GM18517 (cell line): ENCODE results near the gene RRP12.
"Not testable (repeated sequence)": the region's sequence is repeated elsewhere in the genome, so short reads cannot be mapped to it uniquely, and the experiment has no call there.

Experiments
- ATAC-seq: cut with Tn5 transposase; IDR thresholded peaks from one replicate; pipeline ENCODE4 v1.9.1; 2021; ENCODE audit warnings: mild to moderate bottlenecking, moderate library complexity; ENCODE audit not compliant: unreplicated experiment

Gene RRP12

DNA sequence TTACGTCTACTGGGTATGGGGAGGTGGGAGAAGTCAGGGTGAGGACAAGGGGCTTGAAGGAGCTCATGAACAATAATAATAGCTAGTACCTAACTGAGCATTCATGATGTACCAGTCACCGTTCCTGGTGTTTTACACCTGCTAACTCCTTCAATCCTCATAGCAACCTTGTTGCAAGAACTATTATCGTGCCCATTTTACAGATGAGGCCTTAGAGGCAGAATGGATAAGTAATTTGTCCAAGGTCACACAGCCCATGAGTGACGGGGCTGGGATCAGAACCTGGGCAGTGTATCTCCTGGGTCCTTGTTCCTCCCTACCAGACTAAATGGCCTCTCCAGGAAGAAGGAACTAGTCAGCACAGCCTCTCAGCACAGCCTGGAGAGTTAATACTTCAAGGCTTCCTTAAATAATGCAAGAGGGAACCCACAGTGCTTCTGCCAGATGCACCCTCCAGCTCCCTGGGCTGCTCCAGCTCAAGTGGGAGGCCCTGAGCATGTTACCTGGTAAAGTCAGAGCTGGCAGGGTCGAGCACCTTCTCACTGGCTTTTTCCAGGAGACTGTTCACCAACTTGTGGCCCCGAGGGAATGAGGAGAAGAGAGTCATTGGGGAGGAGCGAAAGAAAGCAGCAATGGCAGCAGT lies 28.8 kb downstream of the RRP12 start:
- ATAC-seq = no peak

DNA sequence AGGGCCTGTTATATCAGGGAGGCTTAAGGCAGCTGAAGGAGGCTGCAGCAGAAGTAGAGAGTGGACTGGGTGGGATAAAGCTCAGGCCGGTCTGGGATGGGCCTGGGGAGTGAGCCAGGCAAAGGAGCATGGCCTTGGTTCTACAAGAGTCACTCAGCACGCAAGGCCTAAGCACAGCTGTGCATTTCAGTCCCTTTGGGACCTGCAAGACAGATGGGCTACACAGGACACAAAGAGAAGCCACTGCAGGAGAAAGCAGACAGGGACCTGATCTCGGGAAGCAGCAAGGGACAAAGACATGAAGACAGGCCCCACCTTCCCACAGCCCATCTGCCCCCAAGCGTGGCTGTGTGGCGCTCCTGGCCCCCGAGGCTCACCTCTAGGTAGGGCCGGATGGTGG lies 29.4 kb downstream of the RRP12 start:
- ATAC-seq = no peak

DNA sequence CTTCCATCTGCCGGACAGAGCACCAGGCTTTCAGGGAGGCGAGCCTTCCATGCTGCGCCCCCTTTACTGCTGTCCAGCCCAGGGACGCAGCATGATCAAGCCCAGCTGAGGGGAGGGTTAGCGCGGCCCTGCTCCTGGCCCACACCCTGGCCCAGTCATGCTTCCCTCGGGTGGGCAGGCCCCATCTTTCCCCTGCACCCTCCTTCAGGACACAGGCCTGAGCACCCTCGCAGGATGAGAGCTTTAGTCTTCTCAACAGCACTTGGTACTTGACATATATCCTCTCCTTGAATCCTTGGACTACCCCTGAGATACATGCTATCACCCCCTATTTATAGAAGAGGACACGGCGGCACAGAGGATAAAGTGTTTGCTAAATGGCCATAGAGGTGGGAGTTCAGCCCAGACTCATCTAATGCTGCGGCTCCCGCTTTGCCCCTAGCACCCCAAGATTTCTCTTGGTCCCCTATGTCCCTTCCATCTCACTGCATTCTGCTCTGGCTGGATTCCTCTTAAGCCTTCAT lies 34.0 kb downstream of the RRP12 start:
- no peak for ATAC-seq

DNA sequence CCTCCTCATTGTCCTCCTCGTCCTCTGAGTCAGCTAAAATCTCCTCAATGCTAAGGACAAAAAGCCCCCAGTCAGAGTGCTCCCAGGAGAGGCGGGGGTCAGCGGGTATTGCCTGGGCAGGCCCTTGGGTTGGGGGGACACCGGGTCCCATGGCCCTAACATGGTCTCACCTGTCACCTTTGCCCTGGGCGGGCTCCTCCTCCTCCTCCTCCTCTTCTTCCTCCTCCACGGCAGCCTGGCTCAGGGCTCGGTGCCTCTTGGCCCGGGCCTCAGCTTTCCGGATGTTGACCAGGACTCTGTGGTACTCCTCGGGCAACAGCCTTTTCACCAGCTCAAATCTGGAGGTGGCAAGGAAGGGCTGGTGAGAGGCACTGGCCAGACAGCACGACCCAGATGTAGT lies 34.6 kb downstream of the RRP12 start:
- no peak for ATAC-seq

DNA sequence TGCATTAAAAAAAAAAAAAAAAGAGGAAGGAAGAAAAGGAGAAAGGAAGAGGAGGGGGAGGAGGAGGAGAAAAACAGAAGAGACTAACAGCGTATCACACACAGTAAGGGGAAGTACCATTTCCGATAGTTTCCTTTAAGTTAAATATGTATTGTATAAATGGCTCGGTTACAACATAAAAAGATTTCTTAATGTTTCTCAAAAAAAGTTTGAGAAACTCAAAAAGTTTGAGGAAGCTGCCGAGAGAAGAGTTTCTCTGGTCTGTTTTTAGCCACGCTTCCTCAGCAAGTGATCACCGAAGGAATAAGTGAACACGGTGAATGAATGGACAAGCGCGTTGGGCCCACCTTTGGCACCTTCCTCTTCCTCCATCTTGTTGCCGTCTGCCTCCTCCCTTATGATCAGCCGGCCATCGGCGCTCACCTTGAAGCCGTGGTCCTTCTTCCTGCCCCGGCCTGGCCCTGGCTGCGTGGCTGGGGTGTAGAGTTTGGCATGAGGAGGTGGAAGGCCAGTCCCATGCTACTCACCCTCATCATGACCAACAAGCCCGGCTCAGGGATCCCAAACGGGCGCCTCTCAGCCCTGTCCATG lies 35.3 kb downstream of the RRP12 start:
- no peak for ATAC-seq

DNA sequence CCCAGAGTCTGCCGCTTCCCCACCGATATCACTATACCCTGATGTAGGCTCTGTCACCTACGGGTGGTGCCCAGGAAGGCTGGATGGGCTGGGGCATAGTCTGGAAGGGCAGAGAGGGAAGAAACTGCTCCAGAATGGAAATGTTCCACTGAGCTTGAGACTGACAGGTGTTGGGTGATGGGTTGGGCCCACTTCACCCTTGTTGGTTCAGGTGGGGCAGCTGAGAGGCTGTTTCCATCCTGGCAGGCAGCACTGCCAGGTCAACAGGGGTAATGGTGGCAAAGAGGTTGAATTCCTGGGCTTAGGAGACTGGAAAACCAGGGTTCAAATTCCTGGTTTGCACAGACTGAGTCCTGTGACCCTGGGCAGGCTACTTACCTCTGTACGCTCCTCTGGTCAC lies 38.1 kb downstream of the RRP12 start:
- no peak for ATAC-seq

DNA sequence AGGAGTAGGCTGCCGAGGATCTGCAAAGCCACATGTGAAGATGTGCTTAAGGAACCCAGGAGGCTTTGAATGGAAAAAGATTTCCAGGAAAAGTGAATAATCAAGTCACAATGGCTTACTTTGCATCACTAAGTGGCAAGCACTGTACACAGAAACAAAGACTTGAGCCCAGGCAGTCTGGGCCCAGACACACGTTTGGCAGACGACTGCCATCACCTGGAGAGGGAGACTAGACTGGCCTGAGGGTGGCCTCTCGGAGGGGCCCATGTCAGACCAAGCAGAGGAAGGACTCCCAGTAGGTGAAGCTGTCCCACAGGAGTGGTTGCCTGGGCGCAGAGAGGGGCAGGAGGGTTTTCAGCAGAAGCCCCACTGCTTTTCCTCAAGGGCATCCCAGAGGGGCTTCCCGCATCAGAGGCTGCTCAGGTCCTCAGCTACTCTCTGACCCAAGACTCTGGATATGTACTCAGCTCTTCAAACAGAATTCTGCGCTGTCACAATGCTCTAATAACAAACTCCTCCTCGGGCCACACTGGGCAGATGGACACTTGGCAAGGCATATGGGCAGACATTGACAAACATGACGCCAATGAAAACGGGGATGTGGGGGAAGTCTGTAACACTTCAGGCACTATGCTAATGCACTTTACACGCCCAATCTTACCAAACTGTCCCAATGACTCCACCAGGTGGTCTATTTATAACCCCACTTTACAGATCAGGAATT lies 38.7 kb downstream of the RRP12 start:
- no peak for ATAC-seq

DNA sequence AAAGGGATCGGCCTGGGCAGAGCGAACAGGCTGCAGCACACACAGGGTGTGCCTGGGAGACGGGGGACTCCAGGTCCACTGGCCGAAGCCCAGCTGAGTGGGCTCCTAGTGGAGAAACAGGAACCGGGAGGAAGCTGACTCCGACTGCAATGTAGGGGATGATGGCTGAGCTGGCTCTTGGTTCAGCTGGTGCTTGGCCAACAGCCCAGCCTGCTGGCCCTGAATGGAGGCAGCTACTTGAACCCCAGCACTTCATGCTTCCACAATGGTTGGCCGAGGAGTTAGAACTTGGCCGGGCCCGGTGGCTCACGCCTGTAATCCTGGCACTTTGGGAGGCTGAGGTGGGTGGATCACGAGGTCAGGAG lies 39.6 kb downstream of the RRP12 start:
- no peak for ATAC-seq

DNA sequence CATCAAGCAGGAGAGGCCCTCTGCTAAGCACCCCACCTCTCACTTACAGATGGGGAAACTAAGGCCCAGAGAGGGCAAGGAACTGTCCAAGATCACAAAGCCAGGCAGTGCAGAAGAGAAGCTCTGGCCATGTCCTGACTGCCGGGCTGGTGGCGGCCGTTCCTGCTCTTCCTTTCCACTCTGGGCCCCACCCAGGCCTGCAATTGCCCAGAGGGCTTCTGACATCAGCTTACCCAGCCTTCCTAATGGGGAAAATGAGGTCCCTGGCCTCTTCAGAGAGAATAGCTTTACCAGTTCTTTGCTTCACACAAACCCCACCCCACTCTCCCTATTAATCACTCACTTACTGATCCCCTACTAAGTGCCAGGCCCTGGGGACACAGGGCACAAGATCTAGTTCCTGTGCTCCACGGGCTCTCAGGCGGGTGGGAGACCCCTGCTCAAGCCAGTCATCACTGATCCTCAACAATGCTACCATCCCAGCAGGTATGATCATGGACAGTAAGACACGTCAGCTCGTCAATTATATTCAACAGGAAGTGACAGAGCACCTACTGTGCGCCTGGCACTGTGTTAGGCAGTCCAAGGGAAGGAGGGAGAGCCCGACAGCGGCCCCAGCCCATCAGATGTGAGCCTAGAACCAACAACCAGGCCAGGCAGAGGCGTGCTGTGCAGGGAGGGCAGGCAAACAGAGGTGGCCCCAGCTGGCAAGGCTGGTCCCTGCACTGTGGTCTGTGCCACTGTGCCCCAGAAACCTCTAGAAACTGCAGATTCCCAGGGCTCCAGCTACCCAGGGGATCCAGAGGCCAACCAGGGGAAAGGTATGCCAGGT lies 40.2 kb downstream of the RRP12 start:
- no peak for ATAC-seq

DNA sequence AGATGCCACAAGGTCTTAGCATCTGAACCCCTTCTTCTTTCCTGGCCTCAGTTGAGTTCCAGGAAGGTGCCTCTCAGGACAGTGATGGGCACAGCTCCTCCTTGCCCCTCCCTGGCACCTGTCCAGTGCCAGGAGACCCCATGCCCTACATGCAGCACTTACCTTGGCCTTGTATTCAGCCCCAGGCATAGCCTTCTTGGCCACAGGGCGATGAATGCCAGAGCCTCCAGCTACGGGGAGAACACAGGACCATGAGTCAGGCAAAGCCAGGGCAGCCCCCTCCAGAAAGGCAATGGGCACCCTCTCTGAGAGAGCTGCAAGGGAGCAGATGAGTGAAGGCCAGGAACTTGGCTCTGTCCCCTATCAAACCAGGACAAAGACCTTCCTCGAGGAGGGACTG lies 42.4 kb downstream of the RRP12 start:
- no peak for ATAC-seq

DNA sequence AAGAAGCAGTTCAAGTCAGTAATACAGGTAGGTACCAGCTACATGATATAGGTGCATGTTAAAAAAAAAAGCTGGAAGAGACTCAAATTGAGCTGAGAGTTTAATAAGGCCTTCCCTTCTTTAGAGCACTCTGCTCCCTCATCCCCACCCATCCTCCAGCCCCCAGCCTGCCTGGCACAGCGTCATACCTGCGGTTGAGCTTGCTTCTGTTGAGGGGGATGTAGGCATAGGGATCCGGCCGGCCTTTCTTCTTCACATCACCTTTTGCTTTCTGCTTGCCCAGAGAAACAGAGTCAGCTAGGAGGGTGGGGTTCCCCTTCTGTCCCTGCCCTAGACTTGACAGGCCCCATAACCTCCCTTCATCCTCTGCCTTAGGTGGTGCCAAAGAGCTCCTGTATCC lies 42.8 kb downstream of the RRP12 start:
- no peak for ATAC-seq

DNA sequence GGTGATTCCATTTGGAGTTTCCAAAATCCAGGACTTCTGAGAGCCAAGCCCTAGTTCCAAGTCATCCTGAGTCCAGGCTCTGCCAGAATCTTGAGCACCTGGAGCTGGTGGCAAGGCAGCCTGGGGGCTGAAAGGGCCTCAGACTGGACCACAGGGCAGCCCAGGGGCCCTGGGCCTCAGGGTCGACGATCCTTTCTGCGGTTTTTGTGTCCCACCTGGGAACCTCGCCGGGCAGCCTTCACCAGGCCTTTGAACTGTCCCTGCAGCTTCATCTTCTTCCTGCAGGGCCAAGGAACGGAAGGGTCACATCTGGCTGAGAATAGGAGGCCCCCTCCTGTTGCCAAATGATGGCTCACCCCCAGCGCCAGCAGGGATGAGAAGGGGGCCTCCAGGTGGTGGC lies 44.2 kb downstream of the RRP12 start:
- no peak for ATAC-seq

DNA sequence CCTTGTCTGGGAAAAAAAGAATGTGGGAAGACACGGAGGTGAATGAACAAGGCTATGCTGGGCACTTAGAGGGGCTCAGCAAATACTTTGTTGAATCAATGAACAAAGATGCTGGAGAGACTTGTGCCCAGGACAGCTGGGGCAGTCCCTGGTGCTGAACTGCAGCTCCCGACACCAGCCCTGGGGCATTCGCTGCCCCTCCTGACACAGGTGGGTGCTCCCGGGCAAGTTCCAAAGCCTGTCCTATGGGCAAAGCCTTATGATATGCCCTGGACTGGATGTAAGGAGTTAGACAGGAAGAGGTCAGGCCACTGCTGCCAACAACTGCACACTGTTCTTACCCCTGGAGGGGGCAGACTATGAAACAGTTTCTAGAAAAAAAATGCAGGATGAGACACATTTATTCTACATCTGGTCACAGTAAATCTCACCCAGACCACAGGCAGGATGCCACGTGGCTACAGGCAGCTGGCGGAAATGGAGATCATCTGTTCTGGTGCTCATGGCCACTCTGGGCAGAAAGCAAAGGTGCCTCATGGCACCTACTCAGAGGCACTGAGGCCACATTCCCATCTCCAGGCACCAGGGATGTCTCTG lies 44.7 kb downstream of the RRP12 start:
- ATAC-seq = no peak

DNA sequence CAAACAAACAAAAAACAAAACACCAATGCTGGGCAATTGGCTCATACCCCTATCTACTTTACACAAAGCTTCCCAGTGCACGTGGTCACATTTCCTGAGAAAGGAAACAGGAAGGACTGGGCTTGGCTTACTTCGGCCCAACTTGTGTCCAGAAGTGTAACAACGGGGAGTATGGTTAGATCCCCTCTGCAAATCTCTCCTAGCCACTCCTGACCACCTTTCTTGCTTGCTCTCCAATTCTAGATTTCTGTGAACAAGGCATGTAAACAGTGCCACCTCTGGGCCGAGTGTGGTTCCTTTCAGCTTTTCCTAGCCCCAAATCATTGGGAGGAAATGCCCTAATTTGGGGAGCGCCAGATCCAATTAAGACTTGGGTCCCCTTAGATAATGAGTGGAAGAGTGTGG lies 45.6 kb downstream of the RRP12 start:
- ATAC-seq = no peak

DNA sequence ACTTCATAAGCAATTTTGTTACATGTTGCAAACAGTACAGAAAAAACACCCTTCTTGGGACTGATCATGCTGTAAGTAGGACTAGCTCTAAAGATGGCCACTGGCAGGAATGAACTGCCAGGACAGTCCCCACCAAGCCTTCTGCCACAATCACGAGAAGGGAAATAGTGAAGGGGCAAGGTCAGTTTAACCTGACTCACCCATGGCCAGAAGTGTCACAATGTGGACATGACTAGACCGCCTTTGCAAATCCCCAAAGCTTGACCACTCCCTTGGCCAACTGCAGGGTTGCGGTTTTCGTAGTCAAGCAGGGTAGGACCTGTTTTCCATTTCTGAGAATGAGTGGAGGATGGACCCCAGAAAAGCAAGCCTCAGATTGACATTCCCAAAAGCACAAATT lies 47.2 kb downstream of the RRP12 start:
- ATAC-seq = no peak

DNA sequence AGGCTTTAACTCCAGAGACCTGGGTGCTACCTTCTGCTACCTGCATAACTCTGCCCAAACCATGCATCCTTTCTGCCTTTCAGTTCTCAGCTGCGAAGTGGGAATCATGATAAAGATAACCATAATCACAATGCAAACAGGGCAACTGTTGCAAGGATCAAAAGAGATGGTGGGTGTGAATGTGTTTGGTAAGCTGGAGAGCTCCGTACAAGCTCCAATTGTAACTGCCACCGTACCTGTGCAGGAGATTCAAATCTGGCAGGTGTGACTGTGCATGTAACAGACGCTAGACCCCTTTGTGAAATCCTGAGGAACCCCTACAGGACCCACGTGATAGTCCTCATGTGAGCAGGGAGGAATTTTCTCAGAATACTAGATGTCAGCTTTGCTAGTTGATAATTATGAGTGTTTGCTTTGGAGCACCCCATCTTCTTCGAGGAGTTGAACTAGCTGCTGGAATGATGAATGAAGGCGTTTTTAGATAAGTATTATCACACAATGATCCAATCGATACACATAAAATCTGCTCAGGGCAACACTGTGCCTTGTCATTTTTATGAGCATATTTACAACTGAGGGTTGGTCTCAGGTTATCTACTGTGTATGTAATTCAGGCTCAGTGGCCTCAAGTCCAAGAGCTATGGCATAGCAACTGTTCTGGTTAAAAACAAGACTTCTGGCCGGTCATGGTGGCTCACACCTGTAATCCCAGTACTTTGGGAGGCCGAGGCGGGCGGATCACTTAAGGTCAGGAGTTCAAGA lies 51.2 kb downstream of the RRP12 start:
- no peak for ATAC-seq

DNA sequence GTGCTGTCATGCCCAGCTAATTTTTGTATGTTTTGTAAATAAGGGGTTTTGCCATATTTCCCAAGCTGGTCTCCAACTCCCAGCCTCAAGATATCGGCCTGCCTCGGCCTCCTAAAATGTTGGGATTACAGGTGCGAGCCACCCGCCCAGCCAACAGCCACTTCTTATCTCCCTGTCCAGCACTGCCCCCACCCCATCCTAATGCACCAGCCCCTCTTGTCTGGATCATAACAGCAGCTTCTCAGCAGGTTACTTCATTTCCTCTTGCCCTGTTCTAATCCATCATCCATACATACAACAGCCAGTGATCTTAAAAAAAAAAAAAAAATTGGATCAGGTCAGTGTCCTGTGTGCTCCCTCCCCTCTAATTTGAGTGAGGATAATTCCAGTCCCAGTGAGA lies 53.8 kb downstream of the RRP12 start:
- ATAC-seq = no peak

DNA sequence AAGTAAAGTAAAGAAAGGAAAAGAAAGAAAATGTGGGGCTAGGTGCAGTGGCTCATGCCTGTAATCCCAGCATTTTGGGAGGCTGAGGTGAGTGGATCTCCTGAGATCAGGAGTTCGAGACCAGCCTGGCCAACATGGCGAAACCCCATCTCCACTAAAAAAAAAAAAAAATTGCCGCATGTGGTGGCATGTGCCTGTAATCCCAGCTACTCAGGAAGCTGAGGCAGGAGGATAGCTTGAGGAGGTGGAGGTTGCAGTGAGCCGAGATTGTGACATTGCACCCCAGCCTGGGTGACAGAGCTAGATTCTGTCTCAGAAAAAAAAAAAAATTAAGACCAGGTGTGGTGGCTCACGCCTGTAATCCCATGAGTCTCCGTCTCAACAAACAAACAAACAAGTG lies 57.5 kb downstream of the RRP12 start:
- ATAC-seq = not testable (repeated sequence)

DNA sequence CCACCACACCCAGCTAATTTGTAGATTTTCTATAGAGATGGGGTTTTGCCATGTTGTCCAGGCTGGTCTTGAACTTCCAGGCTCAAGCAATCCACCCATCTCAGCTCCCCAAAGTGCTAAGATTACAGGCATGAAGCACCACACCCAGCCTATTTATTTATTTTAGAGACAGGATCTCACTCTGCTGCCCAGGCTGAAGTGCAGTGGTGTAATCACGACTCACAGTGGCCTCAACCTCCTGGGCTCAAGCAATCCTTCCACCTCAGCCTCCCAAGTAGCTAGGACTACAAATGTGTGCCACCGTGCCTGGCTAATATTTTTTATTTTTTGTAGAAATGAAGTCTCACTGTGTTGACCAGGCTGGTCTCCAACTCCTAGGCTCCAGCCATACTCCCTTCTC lies 59.7 kb downstream of the RRP12 start:
- ATAC-seq = no peak

DNA sequence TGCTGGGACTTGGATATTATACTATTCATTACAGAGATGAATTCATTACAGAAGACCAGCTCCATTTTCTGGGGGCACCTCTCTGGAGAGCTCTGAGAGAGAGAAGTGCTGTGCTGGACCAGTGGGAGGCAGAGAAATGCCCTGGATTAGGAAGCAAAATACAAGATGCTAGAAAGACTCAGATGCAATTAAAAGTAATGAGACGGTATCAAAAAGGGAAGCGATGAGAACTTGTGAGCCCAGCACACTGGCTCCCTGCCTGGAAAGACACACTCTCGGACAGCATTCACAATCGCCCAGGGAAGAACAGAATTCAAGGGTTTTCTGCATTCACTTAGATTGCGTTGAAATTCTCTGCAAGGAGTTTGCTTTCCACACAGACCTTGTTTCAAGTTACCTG lies 63.1 kb downstream of the RRP12 start:
- ATAC-seq = no peak
